ENCODE measurements around the gene CHRNA1. TPM values are rescaled to one million over a fixed set of nuclear protein-coding genes. Genes with fewer than 3 reads are reported as not detected.

CHRNA1 gene
- total and polyA plus RNA-seq, 9 of the 15 experiments (the other 6 are each of a cell fraction or from before 2014, with no cell fraction given) = not detected

GRCh38 chr2:174777347-174778084 is 13.2 kb upstream of the CHRNA1 start:
- 0% methylated on average over 5 of the region's 5 CpGs for WGBS (ENCODE audit: insufficient coverage, low coverage, missing lambda C conversion rate)
- intact Hi-C loops (cut with micrococcal nuclease) = no loop called here
- CTCF ChIA-PET (ENCODE audit: low intra/inter-chr PET ratio) = no interaction called here
- Histone ChIP-seq H2AFZ (ENCODE audit: low read depth, low read length) (no peak overlapping the region), H3K27me3 (ENCODE audit: control insufficient read depth in 2 of 2, insufficient read depth in 2 of 2, low read length in 2 of 2) (peaks cover 21 to 38% of the 10 kb centered on the region in 2 experiments), H3K27ac (ENCODE audit: extremely low read depth, low read depth, low read length) (no peak overlapping the region), H3K4me3 (no peak overlapping the region), H3K9ac (ENCODE audit: insufficient read depth in 1 of 2, low read depth in 2 of 2, low read length in 2 of 2) (no peak overlapping the region), H3K4me2 (ENCODE audit: insufficient read depth, low read length) (no peak overlapping the region), H3K36me3 (ENCODE audit: control insufficient read depth, insufficient read depth, low read length) (no peaks in the 10 kb centered on the region), H4K20me1 (replicated peaks; ENCODE audit: control insufficient read depth, insufficient read depth, low read length) (0 out of 2 replicates have a peak, but pooled peaks cover 7% of the 10 kb centered on the region), H3K9me3 (replicated peaks; ENCODE audit: control insufficient read depth, insufficient read depth, low read depth, low read length) (no peaks in the 10 kb centered on the region), H3K4me1 (replicated peaks in 1 of 2; ENCODE audit: control insufficient read depth in 2 of 2, insufficient read depth in 2 of 2, low read length in 2 of 2) (no peaks in the 10 kb centered on the region), H3K79me2 (ENCODE audit: control insufficient read depth, insufficient read depth, low read length) (no peaks in the 10 kb centered on the region), H3K9me1 (ENCODE audit: control insufficient read depth, insufficient read depth, low read length) (no peaks in the 10 kb centered on the region)
- BruUV-seq (replicated peaks) = no TSS peak
- no peak for TF ChIP-seq POLR2AphosphoS5 (IDR thresholded peaks at IDR 0.05; ENCODE audit: control insufficient read depth, insufficient read depth, low read depth, low read length)
- TF ChIP-seq LCOR (CRISPR knock-in tag; IDR thresholded peaks at IDR 0.05) = no peak
- TF ChIP-seq ZNF592 (IDR thresholded peaks at IDR 0.05) = no peak
- in situ Hi-C loops (cut with MboI) = loop anchor here (10.0 kb wide), 1 partner anchor 207 kb away; no protein-coding TSS in a partner anchor
- ATAC-seq = no peak
- DNase-seq (ENCODE audit: extremely low read depth in 1 of 4, low spot score in 3 of 4) = no peak
- no peak for FAIRE-seq
- POLR2A ChIA-PET = interaction anchor here (0.7 to 1.0 kb wide), 3 partner anchors 9 to 1324 kb away, joined by 3 to 4 read pairs (median 3); no protein-coding TSS in a partner anchor

Measured in K562 (cell line).